ENCODE measurements around the gene CLIC3. TPM values are rescaled to one million over a fixed set of nuclear protein-coding genes. Genes with fewer than 3 reads are reported as not detected.

The CLIC3 gene
- total and polyA plus RNA-seq, 11 donors = 1.5 to 16.7 (median 5.0) TPM

- no peak overlapping the region for H3K4me3 ChIP-seq
- no peaks in the 10 kb centered on the region for H3K9me3 ChIP-seq
- H3K4me1 ChIP-seq = no peaks in the 10 kb centered on the region
- TF ChIP-seq POLR2A (IDR thresholded peaks at IDR 0.05) (no peak), CTCF (IDR thresholded peaks at IDR 0.05) (no peak)
- no peaks in the 10 kb centered on the region for H3K27me3 ChIP-seq
- no peak for DNase-seq
- 89 to 99% (median 94%) methylated on average over 17 to 45 of the region's 45 CpGs for WGBS, 4 donors
- ATAC-seq = no peak
- peaks cover 0 to 73% (median 37%) of the 10 kb centered on the region in 9 donors for H3K36me3 ChIP-seq
- no peak overlapping the region for H3K27ac ChIP-seq
- intact Hi-C loops (cut with DNase I) = loop anchor here in 1 of 10 donors (5.0 kb wide), 1 partner anchor 191 kb away; no protein-coding TSS in a partner anchor
Measured at GRCh38 chr9:137017791-137018497, 21.6 kb upstream of the CLIC3 start.

DNA sequence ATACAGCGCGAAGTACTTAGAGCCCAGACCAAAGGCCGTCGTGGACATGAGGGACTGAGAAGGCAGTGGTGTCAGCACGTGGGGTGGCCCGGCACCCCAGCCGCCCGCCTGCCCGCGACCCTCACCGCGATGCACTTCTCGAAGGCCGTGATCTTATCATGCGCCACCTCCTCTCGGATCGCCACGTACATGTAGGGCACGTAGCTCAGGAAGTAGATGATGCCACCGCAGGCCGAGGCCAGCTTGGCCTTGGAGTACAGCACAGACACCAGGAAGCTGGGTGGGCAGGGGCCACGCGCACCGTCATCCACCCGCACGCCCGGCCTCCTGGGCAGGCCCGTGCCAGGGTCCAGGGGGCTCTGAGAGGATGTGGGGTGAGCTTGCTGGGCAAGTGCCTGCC is 20.7 kb upstream of the CLIC3 start:
- 96 to 98% (median 97%) methylated on average over 27 to 28 of the region's 28 CpGs for WGBS, 4 donors
- H3K36me3 ChIP-seq = peaks cover 0 to 75% (median 42%) of the 10 kb centered on the region in 9 donors

GRCh38 chr9:137016436-137016835 is 20.1 kb upstream of the CLIC3 start:
- TF ChIP-seq POLR2A (IDR thresholded peaks at IDR 0.05) (no peak), CTCF (IDR thresholded peaks at IDR 0.05) (no peak)
- no peak for DNase-seq
- intact Hi-C loops (cut with DNase I) = loop anchor here in 1 of 10 donors (5.0 kb wide), 1 partner anchor 189 kb away; no protein-coding TSS in a partner anchor
- Histone ChIP-seq H3K27me3 (no peaks in the 10 kb centered on the region), H3K27ac (no peak overlapping the region), H3K9me3 (no peaks in the 10 kb centered on the region), H3K36me3 (peaks cover 0 to 82% (median 48%) of the 10 kb centered on the region in 9 donors), H3K4me3 (no peak overlapping the region), H3K4me1 (no peaks in the 10 kb centered on the region)
- no peak for ATAC-seq
- WGBS, 4 donors = 91 to 98% (median 97%) methylated on average over 6 to 16 of the region's 16 CpGs; no CpG with 5 or more reads in 1 of the 4 donors

More for the DNA sequence above, 20.7 kb upstream of the CLIC3 start:
- intact Hi-C loops (cut with DNase I) = loop anchor here in 1 of 10 donors (5.0 kb wide), 1 partner anchor 190 kb away; no protein-coding TSS in a partner anchor
- Histone ChIP-seq H3K4me3 (no peak overlapping the region), H3K9me3 (no peaks in the 10 kb centered on the region), H3K4me1 (no peaks in the 10 kb centered on the region), H3K27ac (no peak overlapping the region), H3K27me3 (no peaks in the 10 kb centered on the region)
- ATAC-seq (no peak), DNase-seq (no peak)
- TF ChIP-seq POLR2A (IDR thresholded peaks at IDR 0.05) (no peak), CTCF (IDR thresholded peaks at IDR 0.05) (no peak)

DNA sequence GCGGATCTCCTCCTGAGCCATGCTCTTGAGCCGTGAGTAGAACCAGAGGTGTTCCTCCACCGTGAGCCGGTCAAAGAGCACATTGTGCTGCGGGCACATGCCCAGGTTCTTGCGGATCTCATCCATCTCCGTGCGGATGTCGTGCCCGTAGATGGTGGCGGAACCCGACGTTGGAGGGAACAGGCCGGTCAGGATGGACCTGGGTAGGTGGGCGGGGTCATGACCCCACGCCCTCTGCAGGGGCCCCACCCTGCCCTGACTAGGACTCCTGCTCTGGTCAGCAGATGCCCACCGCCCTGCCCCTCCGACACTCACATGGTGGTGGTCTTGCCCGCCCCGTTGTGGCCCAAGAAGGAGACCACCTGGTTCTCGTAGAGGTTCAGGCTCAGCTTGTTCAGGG is 19.6 kb upstream of the CLIC3 start:
- ATAC-seq = no peak
- Histone ChIP-seq H3K36me3 (peaks cover 0 to 86% (median 51%) of the 10 kb centered on the region in 9 donors), H3K4me3 (no peak overlapping the region), H3K4me1 (no peaks in the 10 kb centered on the region), H3K9me3 (no peaks in the 10 kb centered on the region), H3K27ac (no peak overlapping the region), H3K27me3 (no peaks in the 10 kb centered on the region)
- 95 to 98% (median 97%) methylated on average over 13 to 21 of the region's 21 CpGs for WGBS, 4 donors
- DNase-seq = no peak
- intact Hi-C loops (cut with DNase I) = loop anchor here in 1 of 10 donors (5.0 kb wide), 1 partner anchor 189 kb away; no protein-coding TSS in a partner anchor
- TF ChIP-seq CTCF (IDR thresholded peaks at IDR 0.05) (no peak), POLR2A (IDR thresholded peaks at IDR 0.05) (no peak)
